HEK293 (cell line): ENCODE results near the gene ZFYVE21.

Experiments used
- PRDM10 ChIP-seq: fragments of 450-650 bp; formaldehyde crosslinking; IDR thresholded peaks from 2 replicates; pipeline ENCODE4 v1.5.1; 2016; ENCODE audit warnings: missing biosample characterization, missing genetic modification characterization
- ZBTB10 ChIP-seq: fragments of 450-650 bp; formaldehyde crosslinking; IDR thresholded peaks from 2 replicates; pipeline ENCODE4 v1.5.1; 2016; ENCODE audit warnings: missing biosample characterization, missing genetic modification characterization
- ZNF521 ChIP-seq: fragments of 450-650 bp; formaldehyde crosslinking; IDR thresholded peaks from 2 replicates; pipeline ENCODE4 v1.5.1; 2017; ENCODE audit warnings: missing biosample characterization, mild to moderate bottlenecking, missing genetic modification characterization

The ZFYVE21 gene

GRCh38 chr14:103782376-103782775 lies 66.8 kb downstream of the ZFYVE21 start (continued):
- TF ChIP-seq ZBTB10 (no peak), PRDM10 (tag by site-specific recombination) (no peak), ZNF521 (tag by site-specific recombination) (no peak)
